ENCODE measurements around the gene CD164. TPM values are rescaled to one million over a fixed set of nuclear protein-coding genes. Genes with fewer than 3 reads are reported as not detected.

The CD164 gene
- total RNA-seq, 2 donors from 2014 or later: 99.8 to 129 TPM

GRCh38 chr6:109348226-109348625 lies 34.0 kb downstream of the CD164 start:
- H3K4me1 ChIP-seq: peaks cover 4 to 31% of the 10 kb centered on the region in 2 donors

GRCh38 chr6:109347779-109348178 lies 34.5 kb downstream of the CD164 start:
- no peak overlapping the region for H3K27ac ChIP-seq

More at GRCh38 chr6:109348226-109348625, 34.0 kb downstream of the CD164 start:
- TF ChIP-seq CTCF (IDR thresholded peaks at IDR 0.05): no peak
- Histone ChIP-seq H3K9me3 (no peaks in the 10 kb centered on the region), H3K27me3 (no peaks in the 10 kb centered on the region), H3K36me3 (no peaks in the 10 kb centered on the region), H3K27ac (no peak overlapping the region), H3K4me3 (no peak overlapping the region)
- no peak for DNase-seq (ENCODE audit: low spot score)

DNA sequence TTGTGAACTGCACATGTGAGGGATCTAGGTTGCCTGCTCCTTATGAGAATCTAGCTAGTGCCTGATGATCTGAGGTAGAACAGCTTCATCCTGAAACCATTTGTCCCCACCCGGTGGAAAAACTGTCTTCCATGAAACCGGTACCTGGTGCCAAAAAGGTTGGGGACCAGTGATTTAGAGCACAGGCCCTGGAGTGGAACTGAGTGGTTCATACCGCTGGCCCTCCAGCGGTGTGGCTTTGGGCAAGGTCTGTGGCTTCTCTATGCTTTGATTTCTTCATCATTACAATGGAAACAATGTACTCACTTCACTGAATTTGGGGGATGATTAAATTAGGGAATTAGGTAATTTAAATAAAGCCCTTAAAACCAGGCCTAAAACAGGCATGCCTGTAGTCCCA lies 36.3 kb downstream of the CD164 start:
- Histone ChIP-seq H3K27ac (no peak overlapping the region), H3K4me1 (peaks cover 0 to 19% of the 10 kb centered on the region in 2 donors), H3K27me3 (no peaks in the 10 kb centered on the region), H3K36me3 (no peaks in the 10 kb centered on the region), H3K4me3 (no peak overlapping the region), H3K9me3 (no peaks in the 10 kb centered on the region)
- TF ChIP-seq CTCF (IDR thresholded peaks at IDR 0.05): no peak
- DNase-seq (ENCODE audit: low spot score): no peak

More at GRCh38 chr6:109347779-109348178, 34.5 kb downstream of the CD164 start:
- Histone ChIP-seq H3K9me3 (no peaks in the 10 kb centered on the region), H3K4me1 (peaks cover 4 to 31% of the 10 kb centered on the region in 2 donors), H3K36me3 (no peaks in the 10 kb centered on the region), H3K4me3 (no peak overlapping the region), H3K27me3 (no peaks in the 10 kb centered on the region)
- TF ChIP-seq CTCF (IDR thresholded peaks at IDR 0.05): no peak
- DNase-seq (ENCODE audit: low spot score): no peak

DNA sequence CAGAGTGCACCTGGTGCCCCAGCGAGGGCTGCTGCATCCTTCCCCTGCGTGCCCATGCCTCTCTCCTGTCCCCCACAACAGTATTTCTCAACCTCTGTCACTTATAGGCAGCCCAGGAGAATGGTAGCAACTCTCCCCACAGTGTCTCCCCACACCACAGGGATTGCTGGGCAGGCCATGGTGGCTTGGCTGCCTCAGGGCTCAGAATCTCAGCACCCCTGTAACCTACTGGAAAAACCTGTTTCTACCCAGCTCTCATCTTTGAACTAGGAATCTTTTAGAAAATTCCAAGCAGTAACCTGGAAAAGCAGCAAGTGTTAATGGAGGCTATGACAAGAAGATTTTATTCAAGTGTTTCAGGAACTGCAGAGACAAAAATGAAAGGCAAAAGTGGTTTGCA lies 38.0 kb downstream of the CD164 start:
- Histone ChIP-seq H3K27ac (no peak overlapping the region), H3K36me3 (no peaks in the 10 kb centered on the region), H3K9me3 (no peaks in the 10 kb centered on the region), H3K27me3 (no peaks in the 10 kb centered on the region), H3K4me3 (no peak overlapping the region), H3K4me1 (peaks cover 0 to 1% of the 10 kb centered on the region in 2 donors)
- no peak for TF ChIP-seq CTCF (IDR thresholded peaks at IDR 0.05)
- no peak for DNase-seq (ENCODE audit: low spot score)

- Histone ChIP-seq H3K36me3 (no peaks in the 10 kb centered on the region), H3K27me3 (no peaks in the 10 kb centered on the region), H3K9me3 (no peaks in the 10 kb centered on the region), H3K4me3 (no peak overlapping the region), H3K4me1 (no peaks in the 10 kb centered on the region), H3K27ac (no peak overlapping the region)
- TF ChIP-seq CTCF (IDR thresholded peaks at IDR 0.05): no peak
- no peak for DNase-seq (ENCODE audit: low spot score)
Measured at GRCh38 chr6:109343518-109343917, 38.7 kb downstream of the CD164 start.

DNA sequence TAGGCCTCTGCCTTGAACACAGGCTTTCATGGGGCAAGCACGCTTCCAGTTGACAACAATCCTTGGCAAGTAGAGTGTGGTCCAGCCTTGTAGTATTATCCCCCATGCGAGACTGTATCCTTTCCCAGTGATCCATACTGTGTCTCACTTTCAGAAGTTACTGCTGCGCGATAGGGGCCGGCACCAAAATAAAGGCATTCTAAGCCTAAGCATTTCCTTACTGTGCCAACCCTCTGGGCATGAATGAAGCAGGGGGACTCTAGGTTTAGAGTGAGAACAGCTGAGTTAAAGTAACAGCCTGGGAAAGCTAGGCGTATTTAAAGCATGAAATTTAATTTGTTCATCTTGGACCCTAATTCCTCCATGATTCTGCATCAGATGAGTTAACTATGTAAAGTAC lies 39.4 kb downstream of the CD164 start:
- no peaks in the 10 kb centered on the region for H3K36me3 ChIP-seq
- no peaks in the 10 kb centered on the region for H3K27me3 ChIP-seq
- no peak overlapping the region for H3K4me3 ChIP-seq
- H3K4me1 ChIP-seq: no peaks in the 10 kb centered on the region
- TF ChIP-seq CTCF (IDR thresholded peaks at IDR 0.05): no peak
- no peak for DNase-seq (ENCODE audit: low spot score)
- H3K9me3 ChIP-seq: no peaks in the 10 kb centered on the region
- H3K27ac ChIP-seq: no peak overlapping the region

Data from right atrium auricular region (tissue), 2 donors.